HG03571 (cell line): ENCODE data around the gene SLCO2B1.

Experiments used
- ATAC-seq: cut with Tn5 transposase; IDR thresholded peaks from one replicate; pipeline ENCODE4 v1.9.1; 2021; ENCODE audit not compliant: unreplicated experiment

Gene SLCO2B1

DNA sequence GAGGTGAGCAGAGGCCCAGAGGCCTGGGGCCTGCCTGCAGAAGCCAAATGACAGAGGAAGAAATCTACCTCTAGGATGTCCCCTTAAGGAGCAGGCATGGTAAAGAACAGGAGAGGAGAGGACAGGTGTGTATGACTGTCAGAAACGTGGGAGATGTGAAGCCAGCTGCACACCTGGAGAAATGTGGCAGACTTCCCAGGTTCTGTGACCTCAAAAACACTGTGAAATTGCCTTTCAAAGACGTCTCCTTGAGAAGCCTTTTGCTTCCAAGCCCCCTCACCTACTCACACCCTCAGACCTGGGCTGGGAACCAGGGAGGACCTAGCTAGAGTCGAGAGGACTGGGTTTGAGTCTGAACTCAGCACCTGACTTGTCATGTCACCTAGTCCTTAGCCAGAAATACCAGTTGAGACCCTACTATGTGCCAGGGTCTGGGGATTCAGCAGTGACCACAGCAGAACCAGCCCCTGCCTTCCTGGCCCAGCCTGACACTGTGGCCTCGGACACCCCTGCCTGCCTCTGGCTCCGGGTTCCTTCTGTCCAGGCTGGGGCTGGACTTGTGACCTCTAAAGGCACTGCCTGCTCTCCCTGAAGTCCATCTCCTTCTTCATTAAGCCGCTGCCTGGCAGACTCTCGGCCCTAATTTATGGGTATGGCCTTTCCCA lies 95.2 kb downstream of the SLCO2B1 start:
- no peak for ATAC-seq

DNA sequence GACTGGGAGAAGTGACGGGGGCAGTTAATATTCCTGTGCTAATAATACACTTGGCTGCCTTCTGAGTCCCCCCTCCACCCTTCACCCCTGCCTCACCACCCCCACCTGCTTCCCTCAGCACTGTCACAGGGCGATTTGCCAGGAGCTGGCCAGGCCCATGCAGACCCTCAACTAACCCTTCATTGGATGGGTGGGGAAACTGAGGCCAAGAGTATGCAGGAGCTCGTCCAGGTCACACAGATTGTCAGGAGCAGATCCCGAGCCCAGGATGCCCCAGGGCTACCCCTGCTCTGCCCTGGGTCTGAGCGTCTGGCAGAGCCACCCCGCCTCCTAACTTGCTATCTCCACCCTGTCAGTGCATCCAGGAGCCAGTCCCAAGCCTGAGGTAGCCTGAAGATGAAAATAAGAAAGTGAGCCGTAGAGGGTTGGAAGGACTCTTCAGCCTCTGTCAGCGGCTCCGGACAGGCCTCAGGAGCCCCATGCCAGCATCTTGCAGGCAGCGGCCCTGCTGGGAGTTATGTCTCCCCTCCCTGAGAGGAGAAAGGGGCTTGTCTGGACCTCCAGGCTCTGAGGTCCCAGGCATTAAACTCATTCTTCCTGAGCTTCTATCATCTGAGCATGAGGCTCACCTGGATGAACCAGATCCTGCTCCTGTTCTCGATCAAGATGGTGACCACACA lies 95.9 kb downstream of the SLCO2B1 start:
- ATAC-seq = no peak

DNA sequence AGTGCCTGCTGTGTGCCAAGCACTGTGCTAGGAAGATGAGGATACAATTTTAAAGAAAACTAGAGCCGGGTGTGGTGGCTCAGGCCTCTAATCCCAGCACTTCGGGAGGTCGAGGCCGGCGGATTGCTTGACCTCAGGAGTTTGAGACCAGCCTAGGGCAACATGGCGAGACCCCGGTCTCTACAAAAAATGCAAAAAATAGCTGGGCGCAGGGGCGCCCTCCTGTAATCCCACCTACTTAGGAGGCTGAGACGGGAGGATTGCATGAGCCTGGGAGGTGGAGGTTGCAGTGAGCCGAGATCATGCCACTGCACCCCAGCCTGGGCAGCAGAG lies 98.0 kb downstream of the SLCO2B1 start:
- no peak for ATAC-seq

DNA sequence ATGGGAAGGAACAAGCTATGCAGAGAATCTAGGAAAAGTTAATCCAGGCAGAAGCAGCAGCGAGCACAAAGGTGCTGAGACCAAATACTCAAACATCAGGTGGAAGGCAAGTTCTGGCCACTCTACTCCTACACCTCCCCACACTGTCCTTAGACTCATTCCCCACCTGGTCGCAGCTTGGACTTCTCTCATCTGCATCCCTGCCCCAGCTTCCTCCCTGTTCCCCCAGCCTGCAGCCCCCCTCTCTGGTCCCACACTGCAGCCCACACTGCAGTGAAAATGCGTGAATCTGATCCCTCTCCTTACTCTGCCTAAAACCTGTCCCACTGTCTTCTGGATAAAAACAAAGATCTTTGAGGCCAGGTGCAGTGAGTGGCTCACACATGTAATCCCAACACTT lies 98.8 kb downstream of the SLCO2B1 start:
- ATAC-seq = no peak

DNA sequence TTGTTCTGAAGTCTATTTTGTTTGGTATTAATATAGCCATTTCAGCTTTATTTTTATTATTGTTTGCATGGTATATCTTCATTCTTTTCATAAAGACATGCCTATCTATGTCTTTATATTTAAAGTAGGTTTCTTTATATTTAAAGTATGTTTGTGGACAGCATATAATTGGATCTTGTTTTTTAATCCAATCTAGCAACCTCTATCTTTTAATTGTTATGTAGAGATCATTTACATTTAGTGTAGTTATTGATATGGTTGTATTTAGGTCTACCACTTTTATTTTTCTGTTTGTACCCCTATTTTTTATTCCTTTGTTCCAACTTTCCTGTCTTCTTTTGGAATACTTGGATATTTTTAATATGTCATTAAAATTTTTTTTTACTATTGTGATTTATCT lies 103.4 kb downstream of the SLCO2B1 start:
- ATAC-seq = no peak
